Stimulated activated naive CD4-positive, alpha-beta T cell treated with Interleukin-2 at 50 U/mL for 16 hours (primary cell): Measurements from ENCODE around the gene TEPSIN.

ENCODE experiments used
- DNase-seq: peaks from one replicate; lab custom pipeline; 2025; lab: John Stamatoyannopoulos, UW

TEPSIN gene

DNA sequence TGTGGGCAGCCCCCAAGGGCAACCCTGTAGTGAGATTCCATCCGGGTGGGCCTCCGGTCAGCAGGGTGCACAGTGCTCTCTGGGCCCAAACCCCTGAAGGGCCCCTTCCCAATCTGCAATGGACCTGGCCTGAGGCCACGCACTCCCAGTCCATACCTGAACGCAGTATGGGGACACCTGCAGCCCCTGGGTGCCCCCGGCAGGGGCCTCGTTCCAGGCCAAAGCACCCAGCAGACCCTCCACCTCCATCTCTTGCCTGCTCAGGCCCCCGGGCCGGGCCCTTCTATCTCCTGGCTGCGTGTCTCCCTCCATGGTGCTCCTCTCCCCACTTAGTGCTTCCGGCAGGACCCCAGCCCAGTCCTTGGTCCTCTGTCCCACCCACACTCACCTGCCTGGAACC lies 55.5 kb downstream of the TEPSIN start:
- DNase-seq: no peak

DNA sequence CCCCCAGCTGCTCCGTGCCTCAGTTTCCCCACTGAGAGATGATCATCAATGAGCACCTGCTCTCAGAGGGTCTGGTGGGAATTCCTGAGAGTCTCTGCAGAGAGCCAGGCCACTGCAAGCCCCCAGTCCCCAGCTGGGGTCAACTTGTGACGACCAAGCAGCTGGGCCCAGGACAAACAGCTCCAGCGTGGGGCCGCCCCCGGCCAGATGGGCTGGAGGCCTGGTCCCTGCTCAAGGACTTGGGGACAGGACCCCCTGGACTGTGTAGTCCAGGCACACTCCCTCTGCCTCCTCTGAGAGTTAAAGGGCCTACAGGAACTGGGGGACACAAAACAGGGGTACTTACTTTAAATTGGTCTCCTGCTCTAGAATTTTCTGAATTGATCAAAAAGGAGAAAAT lies 56.3 kb downstream of the TEPSIN start:
- DNase-seq: no peak

DNA sequence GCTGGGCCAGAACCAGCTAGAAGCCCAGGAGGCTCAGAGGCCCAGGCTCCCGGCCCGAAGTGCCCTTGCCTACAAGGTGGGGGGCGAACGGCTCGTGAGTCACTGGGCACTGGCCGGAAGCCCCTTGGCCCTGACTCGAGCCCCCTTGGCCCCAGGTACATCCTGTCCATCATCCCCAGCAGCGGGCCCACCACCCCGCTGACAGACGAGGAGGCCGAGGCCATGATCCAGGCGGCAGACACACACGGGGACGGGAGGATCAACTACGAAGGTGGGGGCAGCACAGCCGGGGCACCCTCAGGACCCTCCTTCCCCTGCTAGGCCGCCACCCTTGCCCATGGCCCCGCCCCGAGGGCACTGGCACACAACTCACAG lies 57.1 kb downstream of the TEPSIN start:
- DNase-seq: no peak

DNA sequence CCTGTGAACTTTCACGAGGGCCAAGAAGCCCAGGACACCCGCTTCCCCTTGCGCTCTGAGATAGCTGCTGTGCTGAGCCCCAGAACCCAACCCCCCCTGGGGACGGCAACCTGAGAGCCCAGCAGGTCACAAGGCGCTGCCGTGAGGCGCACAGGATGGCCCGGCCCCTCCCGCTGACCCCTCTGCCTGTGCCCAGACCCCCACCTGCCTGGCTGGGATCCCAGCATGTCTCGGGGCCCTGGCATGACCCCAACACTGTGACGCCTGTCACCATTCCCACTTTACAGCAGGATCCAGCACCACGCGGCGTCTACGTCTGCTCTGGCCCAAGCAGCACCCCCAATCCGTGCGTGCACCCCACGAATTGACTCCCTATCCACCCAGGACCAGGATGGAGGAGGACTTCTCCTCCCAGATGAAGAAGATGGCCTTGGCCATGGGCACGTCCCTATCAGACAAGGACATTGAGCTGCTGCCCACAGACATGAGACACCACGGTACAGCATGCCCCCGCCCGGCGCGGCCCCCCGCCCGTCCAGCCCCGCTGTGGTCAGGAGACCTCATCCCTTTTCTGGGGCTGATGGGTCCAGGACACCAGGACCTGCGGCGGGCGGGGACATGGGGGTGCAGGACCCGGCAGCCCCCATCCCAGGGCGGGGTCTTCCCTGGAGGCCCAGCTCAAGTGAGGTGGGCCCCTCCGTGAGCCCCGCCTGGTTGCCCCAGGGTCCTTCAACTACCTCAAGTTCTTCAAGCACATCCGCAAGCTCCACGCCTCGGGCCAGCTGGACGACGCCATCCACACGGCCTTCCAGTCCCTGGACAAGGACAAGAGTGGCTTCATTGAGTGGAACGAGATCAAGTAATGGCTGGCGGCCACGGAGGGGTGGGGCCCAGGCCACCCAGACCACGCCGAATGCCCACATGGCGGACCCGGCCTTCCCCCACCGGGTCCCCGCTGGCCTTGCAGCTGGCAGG lies 57.7 kb downstream of the TEPSIN start:
- no peak for DNase-seq

DNA sequence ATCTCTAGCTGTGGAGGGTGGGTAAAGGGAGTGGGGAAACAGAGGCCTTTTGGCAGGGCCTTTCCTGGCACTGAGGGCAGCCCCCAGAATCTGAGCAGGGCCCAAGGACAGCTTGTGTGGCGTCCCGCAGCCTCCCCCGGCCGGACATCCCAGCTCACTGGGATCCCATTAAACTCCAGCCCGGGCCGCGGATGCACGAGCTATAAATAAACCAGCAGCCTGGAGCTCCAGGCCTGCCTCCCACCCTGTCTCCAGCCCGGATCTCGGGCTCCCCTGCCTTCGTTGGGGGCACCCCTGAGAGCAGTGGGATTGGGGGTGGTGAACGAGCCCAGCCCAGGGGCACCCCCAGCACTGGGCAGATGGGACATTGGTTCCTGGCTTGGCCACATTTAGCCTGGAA lies 59.0 kb downstream of the TEPSIN start:
- no peak for DNase-seq

DNA sequence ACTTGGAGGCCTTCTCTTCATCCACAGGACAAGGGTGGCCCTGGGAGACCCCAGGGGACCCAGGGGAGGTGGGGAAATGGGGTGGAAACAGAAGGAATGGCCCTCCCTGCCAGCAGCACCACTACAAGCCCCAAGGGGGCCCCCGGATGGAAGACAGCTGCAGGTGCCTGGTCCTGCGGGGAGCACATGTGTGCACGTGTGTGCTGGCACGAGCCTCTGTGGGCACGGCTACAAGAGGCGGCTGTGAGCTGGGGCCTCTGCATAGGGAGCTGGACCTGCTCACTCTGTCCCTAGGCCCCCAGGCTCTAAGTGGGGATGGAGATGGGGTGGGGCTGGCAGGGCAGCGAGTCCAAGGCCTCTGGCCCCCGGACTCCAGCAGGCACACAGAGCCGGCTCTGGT lies 59.6 kb downstream of the TEPSIN start:
- no peak for DNase-seq
